ENCODE results near the gene SPOCK1. TPM values are rescaled to one million over a fixed set of nuclear protein-coding genes. Genes with fewer than 3 reads are reported as not detected.

SPOCK1 gene
- total and polyA plus RNA-seq, 7 experiments from 2014 or later: 2.8 TPM; not detected in 6

DNA sequence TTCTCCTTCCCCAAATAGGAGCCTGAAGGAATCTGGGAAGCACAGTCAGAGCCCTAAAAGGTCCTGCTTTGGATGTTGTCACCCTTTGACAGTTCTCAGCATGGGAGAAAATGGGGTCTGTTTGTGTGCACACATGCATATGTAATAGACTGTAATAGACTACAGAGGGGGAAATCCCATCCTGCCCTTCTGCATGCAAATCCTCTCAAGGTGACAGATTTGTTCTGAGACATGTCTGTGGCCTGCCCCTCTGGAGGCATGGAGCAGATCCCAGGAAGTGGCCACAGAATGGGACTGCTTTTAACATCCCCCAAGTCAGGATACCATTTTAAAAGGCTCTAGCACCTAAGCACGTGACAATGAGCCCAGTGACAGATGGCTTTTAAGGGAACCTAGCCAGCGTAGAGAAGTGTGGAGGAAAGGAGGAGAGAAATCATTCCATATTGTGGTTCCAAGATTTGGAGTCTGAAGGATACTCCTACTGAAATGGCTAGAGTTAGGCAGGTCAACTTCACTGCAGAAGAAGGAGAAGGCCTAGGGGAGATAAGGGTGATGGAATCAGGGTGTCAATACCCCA is 483.5 kb downstream of the SPOCK1 start:
- Histone ChIP-seq H3K27ac (ENCODE audit: low read depth, low read length) (no peak overlapping the region), H3K9me3 (ENCODE audit: control insufficient read depth in 2 of 3, low read length in 3 of 3) (no peaks in the 10 kb centered on the region), H3K4me3 (ENCODE audit: low read length) (no peak overlapping the region), H3K27me3 (ENCODE audit: control insufficient read depth in 2 of 2, insufficient read depth in 2 of 2, low read length in 2 of 2) (no peaks in the 10 kb centered on the region), H3K36me3 (ENCODE audit: control insufficient read depth in 2 of 3, insufficient read depth in 3 of 3, low read length in 3 of 3) (no peaks in the 10 kb centered on the region), H3K4me1 (ENCODE audit: control insufficient read depth in 2 of 2, insufficient read depth in 2 of 2, low read length in 2 of 2) (no peaks in the 10 kb centered on the region)
- no peak for DNase-seq
- intact Hi-C loops (cut with micrococcal nuclease): no loop called here
- H3K4me3 Mint-ChIP-seq: no peak overlapping the region
- ChIA-PET POLR2A (no interaction called here), CTCF (no interaction called here)
- H3K4me1 Mint-ChIP-seq: no peaks in the 10 kb centered on the region
- peaks cover 0 to 5% (median 0%) of the 10 kb centered on the region in 11 donors for H3K9me3 Mint-ChIP-seq
- H3K36me3 Mint-ChIP-seq: no peaks in the 10 kb centered on the region
- H3K27ac Mint-ChIP-seq: no peak overlapping the region
- no peaks in the 10 kb centered on the region for H3K27me3 Mint-ChIP-seq
- no peak for ATAC-seq

DNA sequence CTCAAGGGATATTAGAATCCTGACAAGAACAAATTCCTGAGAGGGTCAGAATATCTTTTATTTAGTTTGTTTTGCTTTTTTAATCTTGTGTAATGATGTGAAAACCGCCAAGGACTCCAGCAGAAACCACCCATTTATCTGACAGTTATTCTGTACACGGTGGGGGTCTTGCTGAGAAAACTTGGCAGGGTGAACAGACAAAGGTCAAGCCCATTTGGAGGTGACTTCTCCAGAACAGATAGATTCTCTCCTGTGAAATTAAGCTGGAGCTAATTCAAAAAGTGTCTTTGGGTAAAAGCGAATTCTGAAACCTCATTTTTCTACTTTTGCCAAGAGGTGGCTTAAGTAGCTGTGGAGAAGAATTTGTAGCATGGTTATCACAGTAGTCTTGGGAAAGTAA is 484.4 kb downstream of the SPOCK1 start:
- H3K4me3 ChIP-seq (ENCODE audit: low read length): no peak overlapping the region
- Mint-ChIP-seq H3K9me3 (peaks cover 0 to 5% (median 0%) of the 10 kb centered on the region in 11 donors), H3K27me3 (no peaks in the 10 kb centered on the region), H3K27ac (no peak overlapping the region), H3K4me1 (no peaks in the 10 kb centered on the region), H3K36me3 (no peaks in the 10 kb centered on the region), H3K4me3 (no peak overlapping the region)
- no peak overlapping the region for H3K27ac ChIP-seq (ENCODE audit: low read depth, low read length)
- DNase-seq: no peak
- H3K36me3 ChIP-seq (ENCODE audit: control insufficient read depth in 2 of 3, insufficient read depth in 3 of 3, low read length in 3 of 3): no peaks in the 10 kb centered on the region
- ChIA-PET POLR2A (no interaction called here), CTCF (no interaction called here)
- no peak for ATAC-seq
- H3K9me3 ChIP-seq (ENCODE audit: control insufficient read depth in 2 of 3, low read length in 3 of 3): no peaks in the 10 kb centered on the region
- H3K4me1 ChIP-seq (ENCODE audit: control insufficient read depth in 2 of 2, insufficient read depth in 2 of 2, low read length in 2 of 2): no peaks in the 10 kb centered on the region
- H3K27me3 ChIP-seq (ENCODE audit: control insufficient read depth in 2 of 2, insufficient read depth in 2 of 2, low read length in 2 of 2): no peaks in the 10 kb centered on the region
- intact Hi-C loops (cut with micrococcal nuclease): no loop called here

- CTCF ChIA-PET: no interaction called here
- ATAC-seq: no peak
These were observed 488.9 kb downstream of the SPOCK1 start for GRCh38 chr5:137010226-137010625.

GRCh38 chr5:137004279-137004678 is 494.8 kb downstream of the SPOCK1 start:
- Histone ChIP-seq H3K27me3 (ENCODE audit: control insufficient read depth in 2 of 2, insufficient read depth in 2 of 2, low read length in 2 of 2) (no peaks in the 10 kb centered on the region), H3K27ac (ENCODE audit: low read depth, low read length) (no peak overlapping the region), H3K36me3 (ENCODE audit: control insufficient read depth in 2 of 3, insufficient read depth in 3 of 3, low read length in 3 of 3) (no peaks in the 10 kb centered on the region), H3K4me1 (ENCODE audit: control insufficient read depth in 2 of 2, insufficient read depth in 2 of 2, low read length in 2 of 2) (no peaks in the 10 kb centered on the region), H3K9me3 (ENCODE audit: control insufficient read depth in 2 of 3, low read length in 3 of 3) (no peaks in the 10 kb centered on the region), H3K4me3 (ENCODE audit: low read length) (no peak overlapping the region)
- H3K4me1 Mint-ChIP-seq: no peaks in the 10 kb centered on the region
- intact Hi-C loops (cut with micrococcal nuclease): no loop called here
- ChIA-PET CTCF (interaction anchor here (0.6 kb wide), 1 partner anchor 72 kb away, joined by 5 read pairs; no protein-coding TSS in a partner anchor), POLR2A (no interaction called here)
- H3K27ac Mint-ChIP-seq: no peak overlapping the region
- H3K4me3 Mint-ChIP-seq: no peak overlapping the region
- ATAC-seq (no peak), DNase-seq (no peak)
- H3K36me3 Mint-ChIP-seq: no peaks in the 10 kb centered on the region
- H3K27me3 Mint-ChIP-seq: peaks cover 0 to 7% (median 0%) of the 10 kb centered on the region in 5 donors
- peaks cover 0 to 20% (median 2%) of the 10 kb centered on the region in 11 donors for H3K9me3 Mint-ChIP-seq

More at GRCh38 chr5:137010226-137010625, 488.9 kb downstream of the SPOCK1 start:
- no peaks in the 10 kb centered on the region for H3K9me3 ChIP-seq (ENCODE audit: control insufficient read depth in 2 of 3, low read length in 3 of 3)
- H3K36me3 ChIP-seq (ENCODE audit: control insufficient read depth in 2 of 3, insufficient read depth in 3 of 3, low read length in 3 of 3): no peaks in the 10 kb centered on the region
- Mint-ChIP-seq H3K4me3 (no peak overlapping the region), H3K9me3 (peaks cover 0 to 11% (median 4%) of the 10 kb centered on the region in 11 donors), H3K27me3 (no peaks in the 10 kb centered on the region), H3K27ac (no peak overlapping the region), H3K4me1 (no peaks in the 10 kb centered on the region), H3K36me3 (no peaks in the 10 kb centered on the region)
- no peak overlapping the region for H3K4me3 ChIP-seq (ENCODE audit: low read length)
- H3K27me3 ChIP-seq (ENCODE audit: control insufficient read depth in 2 of 2, insufficient read depth in 2 of 2, low read length in 2 of 2): no peaks in the 10 kb centered on the region
- POLR2A ChIA-PET: no interaction called here
- no peak for DNase-seq
- H3K27ac ChIP-seq (ENCODE audit: low read depth, low read length): no peak overlapping the region
- intact Hi-C loops (cut with micrococcal nuclease): no loop called here
- H3K4me1 ChIP-seq (ENCODE audit: control insufficient read depth in 2 of 2, insufficient read depth in 2 of 2, low read length in 2 of 2): no peaks in the 10 kb centered on the region

GRCh38 chr5:137001026-137001569 is 498.0 kb downstream of the SPOCK1 start:
- H3K4me1 ChIP-seq (ENCODE audit: control insufficient read depth in 2 of 2, insufficient read depth in 2 of 2, low read length in 2 of 2): no peaks in the 10 kb centered on the region
- Mint-ChIP-seq H3K4me1 (no peaks in the 10 kb centered on the region), H3K9me3 (peaks cover 0 to 17% (median 7%) of the 10 kb centered on the region in 11 donors), H3K4me3 (no peak overlapping the region), H3K27me3 (peaks cover 0 to 7% (median 0%) of the 10 kb centered on the region in 5 donors), H3K36me3 (no peaks in the 10 kb centered on the region), H3K27ac (no peak overlapping the region)
- no peak overlapping the region for H3K4me3 ChIP-seq (ENCODE audit: low read length)
- H3K27me3 ChIP-seq (ENCODE audit: control insufficient read depth in 2 of 2, insufficient read depth in 2 of 2, low read length in 2 of 2): no peaks in the 10 kb centered on the region
- POLR2A ChIA-PET: no interaction called here
- no peaks in the 10 kb centered on the region for H3K36me3 ChIP-seq (ENCODE audit: control insufficient read depth in 2 of 3, insufficient read depth in 3 of 3, low read length in 3 of 3)
- CTCF ChIA-PET: no interaction called here
- H3K27ac ChIP-seq (ENCODE audit: low read depth, low read length): no peak overlapping the region
- ATAC-seq: no peak
- intact Hi-C loops (cut with micrococcal nuclease): no loop called here
- no peaks in the 10 kb centered on the region for H3K9me3 ChIP-seq (ENCODE audit: control insufficient read depth in 2 of 3, low read length in 3 of 3)
- DNase-seq: no peak

DNA sequence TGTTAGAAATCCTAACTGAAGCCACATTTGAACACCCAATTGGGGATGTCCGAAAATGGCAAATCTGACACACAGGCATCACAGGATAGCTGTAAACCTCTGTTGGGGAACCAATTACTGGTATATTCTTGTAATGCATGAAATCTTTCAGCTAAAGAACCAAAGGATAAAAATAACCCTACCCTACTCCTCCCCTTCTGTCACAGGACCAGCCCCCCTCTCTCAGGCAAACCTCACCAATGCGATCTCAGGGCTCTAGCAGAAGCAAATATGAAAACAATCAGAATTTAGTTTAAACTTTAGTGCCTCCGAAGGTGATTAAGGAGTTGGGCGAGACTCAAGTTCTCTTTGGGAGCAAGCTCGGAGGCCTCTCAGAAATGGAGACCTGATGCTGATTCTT is 499.3 kb downstream of the SPOCK1 start:
- H3K27ac ChIP-seq (ENCODE audit: low read depth, low read length): no peak overlapping the region
- H3K4me3 ChIP-seq (ENCODE audit: low read length): no peak overlapping the region
- H3K4me1 ChIP-seq (ENCODE audit: control insufficient read depth in 2 of 2, insufficient read depth in 2 of 2, low read length in 2 of 2): no peaks in the 10 kb centered on the region
- Mint-ChIP-seq H3K27ac (no peak overlapping the region), H3K36me3 (no peaks in the 10 kb centered on the region), H3K4me3 (no peak overlapping the region), H3K4me1 (no peaks in the 10 kb centered on the region), H3K27me3 (peaks cover 0 to 6% (median 0%) of the 10 kb centered on the region in 5 donors), H3K9me3 (peaks cover 0 to 12% (median 3%) of the 10 kb centered on the region in 11 donors)
- H3K36me3 ChIP-seq (ENCODE audit: control insufficient read depth in 2 of 3, insufficient read depth in 3 of 3, low read length in 3 of 3): no peaks in the 10 kb centered on the region
- no peaks in the 10 kb centered on the region for H3K9me3 ChIP-seq (ENCODE audit: control insufficient read depth in 2 of 3, low read length in 3 of 3)
- ChIA-PET CTCF (no interaction called here), POLR2A (no interaction called here)
- no peaks in the 10 kb centered on the region for H3K27me3 ChIP-seq (ENCODE audit: control insufficient read depth in 2 of 2, insufficient read depth in 2 of 2, low read length in 2 of 2)
- ATAC-seq: no peak
- intact Hi-C loops (cut with micrococcal nuclease): no loop called here
- no peak for DNase-seq

GRCh38 chr5:136998854-136999357 is 500.2 kb downstream of the SPOCK1 start:
- Mint-ChIP-seq H3K4me1 (no peaks in the 10 kb centered on the region), H3K9me3 (peaks cover 0 to 10% (median 3%) of the 10 kb centered on the region in 11 donors), H3K4me3 (no peak overlapping the region), H3K27me3 (no peaks in the 10 kb centered on the region), H3K36me3 (no peaks in the 10 kb centered on the region), H3K27ac (no peak overlapping the region)
- Histone ChIP-seq H3K27ac (ENCODE audit: low read depth, low read length) (no peak overlapping the region), H3K9me3 (ENCODE audit: control insufficient read depth in 2 of 3, low read length in 3 of 3) (no peaks in the 10 kb centered on the region), H3K36me3 (ENCODE audit: control insufficient read depth in 2 of 3, insufficient read depth in 3 of 3, low read length in 3 of 3) (no peaks in the 10 kb centered on the region), H3K4me1 (ENCODE audit: control insufficient read depth in 2 of 2, insufficient read depth in 2 of 2, low read length in 2 of 2) (no peaks in the 10 kb centered on the region), H3K27me3 (ENCODE audit: control insufficient read depth in 2 of 2, insufficient read depth in 2 of 2, low read length in 2 of 2) (no peaks in the 10 kb centered on the region), H3K4me3 (ENCODE audit: low read length) (no peak overlapping the region)
- intact Hi-C loops (cut with micrococcal nuclease): no loop called here
- POLR2A ChIA-PET: no interaction called here
- CTCF ChIA-PET: no interaction called here
- DNase-seq: no peak
- no peak for ATAC-seq

Data from naive thymus-derived CD4-positive, alpha-beta T cell (primary cell).